Retinal pigment epithelial cell (primary cell): Measurements from ENCODE around the gene ILF3.
"Not testable (repeated sequence)": the region's sequence is repeated elsewhere in the genome, so short reads cannot be mapped to it uniquely, and the experiment has no call there.

ENCODE experiments used
- DNase-seq: peaks from one replicate; pipeline ENCODE4 v3.0.0-alpha.2; 2010; ENCODE audit warnings: low read depth
- H3K4me3 ChIP-seq: 2 replicates; pipeline ENCODE4 v1.5.1; 2011; ENCODE audit warnings: mild to moderate bottlenecking, low read length, control low read depth, moderate library complexity
- CTCF ChIP-seq: conservative IDR thresholded peaks from 2 replicates; pipeline ENCODE4 v1.5.1; 2011; ENCODE audit warnings: low read depth, low read length, control low read depth, inconsistent platforms

The ILF3 gene

GRCh38 chr19:10662384-10663251, 8.5 kb downstream of the ILF3 start:
- H3K4me3 ChIP-seq: no peak overlapping the region
- DNase-seq: no peak
- no peak for TF ChIP-seq CTCF

- not testable (repeated sequence) for H3K4me3 ChIP-seq, DNase-seq
Observed at GRCh38 chr19:10663252-10663563, 9.1 kb downstream of the ILF3 start.

GRCh38 chr19:10667867-10668266, 13.7 kb downstream of the ILF3 start:
- DNase-seq: no peak
- TF ChIP-seq CTCF: no peak
- no peak overlapping the region for H3K4me3 ChIP-seq

GRCh38 chr19:10669246-10669645, 15.1 kb downstream of the ILF3 start:
- no peak overlapping the region for H3K4me3 ChIP-seq
- DNase-seq: no peak
- TF ChIP-seq CTCF: no peak

- no peak for DNase-seq
- no peak for TF ChIP-seq CTCF
- H3K4me3 ChIP-seq: no peak overlapping the region
Observed at GRCh38 chr19:10670182-10670581, 16.0 kb downstream of the ILF3 start.

GRCh38 chr19:10670876-10671804, 17.0 kb downstream of the ILF3 start:
- TF ChIP-seq CTCF: no peak
- no peak for DNase-seq
- no peak overlapping the region for H3K4me3 ChIP-seq

GRCh38 chr19:10671922-10672321, 17.8 kb downstream of the ILF3 start:
- not testable (repeated sequence) for H3K4me3 ChIP-seq, DNase-seq

GRCh38 chr19:10675214-10675613, 21.1 kb downstream of the ILF3 start:
- not testable (repeated sequence) for DNase-seq, H3K4me3 ChIP-seq
